ENCODE data around the gene ARHGAP11A.

ARHGAP11A gene

GRCh38 chr15:32657198-32657883 is 42.0 kb downstream of the ARHGAP11A start:
- POLR2A ChIA-PET = no interaction called here
- CTCF ChIA-PET = no interaction called here
- TF ChIP-seq SP1 (IDR thresholded peaks at IDR 0.05) = no peak
- no peak for TF ChIP-seq PKNOX1 (IDR thresholded peaks at IDR 0.05)
- TF ChIP-seq CTBP1 (IDR thresholded peaks at IDR 0.05; ENCODE audit: borderline replicate concordance) = no peak
- no peak for TF ChIP-seq FOXM1 (IDR thresholded peaks at IDR 0.05; ENCODE audit: borderline replicate concordance)
- no peak for TF ChIP-seq HDGF (IDR thresholded peaks at IDR 0.05; ENCODE audit: borderline replicate concordance)
- TF ChIP-seq FOXA1 (IDR thresholded peaks at IDR 0.05) = no peak
- TF ChIP-seq TARDBP (IDR thresholded peaks at IDR 0.05) = no peak
- TF ChIP-seq BHLHE40 (IDR thresholded peaks at IDR 0.05; ENCODE audit: borderline replicate concordance) = no peak
- no peak for TF ChIP-seq FOXK2 (IDR thresholded peaks at IDR 0.05)
- TF ChIP-seq SUZ12 (IDR thresholded peaks at IDR 0.05) = no peak
- TF ChIP-seq ZNF384 (IDR thresholded peaks at IDR 0.05) = no peak
- no peak for TF ChIP-seq ARNT (IDR thresholded peaks at IDR 0.05)
- no peak for TF ChIP-seq L3MBTL2 (conservative IDR thresholded peaks at IDR 0.05)
- no peak for TF ChIP-seq NFRKB (IDR thresholded peaks at IDR 0.05)
- TF ChIP-seq LEF1 (IDR thresholded peaks at IDR 0.05; ENCODE audit: borderline replicate concordance) = no peak
- TF ChIP-seq ELF4 (IDR thresholded peaks at IDR 0.05) = no peak
- DNase-seq (ENCODE audit: extremely low spot score) = no peak

DNA sequence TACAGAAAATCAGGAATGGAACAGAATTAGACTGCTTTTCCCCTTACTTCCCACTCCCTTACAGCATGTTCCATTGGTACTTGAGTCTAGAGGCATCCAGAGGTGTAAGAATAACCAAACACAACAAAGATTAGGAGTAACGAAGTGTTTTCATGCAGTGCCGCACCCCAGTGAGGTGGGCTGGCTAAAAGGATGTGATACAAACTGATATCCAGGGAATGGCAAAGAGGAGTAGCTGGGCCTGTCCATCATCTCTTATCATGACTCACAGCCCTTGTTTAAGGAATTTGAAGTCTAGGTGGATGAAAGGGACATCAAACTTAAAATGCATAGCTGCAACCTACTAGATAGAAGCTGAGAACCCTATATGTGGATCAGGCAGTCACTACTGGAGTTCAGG is 42.6 kb downstream of the ARHGAP11A start:
- POLR2A ChIA-PET = no interaction called here
- CTCF ChIA-PET = no interaction called here
- DNase-seq (ENCODE audit: extremely low spot score) = no peak
- TF ChIP-seq L3MBTL2 (conservative IDR thresholded peaks at IDR 0.05) = no peak
- TF ChIP-seq FOXM1 (IDR thresholded peaks at IDR 0.05; ENCODE audit: borderline replicate concordance) = no peak
- no peak for TF ChIP-seq HDGF (IDR thresholded peaks at IDR 0.05; ENCODE audit: borderline replicate concordance)
- TF ChIP-seq ZNF384 (IDR thresholded peaks at IDR 0.05) = no peak
- no peak for TF ChIP-seq TARDBP (IDR thresholded peaks at IDR 0.05)

DNA sequence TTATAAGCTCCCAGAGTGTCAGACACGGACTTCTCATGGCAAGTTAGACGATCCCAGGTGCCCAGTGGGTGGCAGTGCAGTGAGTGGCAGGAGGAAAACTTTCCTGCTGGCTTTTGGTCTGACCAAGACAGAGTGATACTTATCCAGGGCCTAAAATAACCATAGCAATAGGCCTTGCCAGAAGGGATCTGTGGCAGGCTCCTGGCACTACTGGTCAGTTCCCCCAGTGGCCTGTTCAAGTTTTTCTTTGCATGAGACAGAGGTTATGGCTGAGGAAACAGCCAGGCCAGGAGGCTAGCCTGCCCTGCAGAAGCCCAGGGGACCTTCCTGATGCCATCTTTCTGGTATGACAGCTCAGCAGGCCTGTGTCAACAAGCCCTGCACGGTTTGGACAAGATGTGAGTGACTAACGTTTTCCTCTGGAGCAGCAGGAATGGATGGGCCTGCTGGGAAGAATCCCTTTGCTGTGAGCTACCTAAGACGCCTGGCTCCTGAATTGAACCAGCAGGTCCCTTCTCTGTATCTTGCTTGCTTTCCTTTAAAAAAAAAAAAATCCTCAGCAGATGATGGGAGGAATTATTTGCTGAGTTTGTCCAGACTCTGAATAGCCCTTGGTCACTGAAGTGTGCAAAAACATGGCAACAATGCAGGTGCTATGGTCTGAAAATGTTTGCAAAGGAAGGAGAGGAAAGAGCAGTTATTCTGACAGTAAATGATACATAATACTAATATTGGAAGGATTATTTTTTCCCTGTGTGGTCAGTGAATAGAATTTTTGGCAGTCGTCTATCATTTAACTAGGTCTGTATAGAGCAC is 44.2 kb downstream of the ARHGAP11A start:
- CTCF ChIA-PET = interaction anchor here (0.5 to 1.1 kb wide), 2 partner anchors 10 to 335 kb away, joined by 3 to 4 read pairs; no protein-coding TSS in a partner anchor
- no peak for DNase-seq (ENCODE audit: extremely low spot score)
- TF ChIP-seq CTBP1 (IDR thresholded peaks at IDR 0.05; ENCODE audit: borderline replicate concordance) (no peak), FOXA1 (IDR thresholded peaks at IDR 0.05) (no peak), LEF1 (IDR thresholded peaks at IDR 0.05; ENCODE audit: borderline replicate concordance) (no peak), NFRKB (IDR thresholded peaks at IDR 0.05) (no peak), SP1 (IDR thresholded peaks at IDR 0.05) (no peak), ARNT (IDR thresholded peaks at IDR 0.05) (no peak), L3MBTL2 (conservative IDR thresholded peaks at IDR 0.05) (no peak), PKNOX1 (IDR thresholded peaks at IDR 0.05) (no peak), TARDBP (IDR thresholded peaks at IDR 0.05) (no peak), FOXK2 (IDR thresholded peaks at IDR 0.05) (no peak), ELF4 (IDR thresholded peaks at IDR 0.05) (no peak), BHLHE40 (IDR thresholded peaks at IDR 0.05; ENCODE audit: borderline replicate concordance) (no peak), FOXM1 (IDR thresholded peaks at IDR 0.05; ENCODE audit: borderline replicate concordance) (no peak), HDGF (IDR thresholded peaks at IDR 0.05; ENCODE audit: borderline replicate concordance) (no peak), ZNF384 (IDR thresholded peaks at IDR 0.05) (no peak), SUZ12 (IDR thresholded peaks at IDR 0.05) (no peak)
- POLR2A ChIA-PET = no interaction called here

DNA sequence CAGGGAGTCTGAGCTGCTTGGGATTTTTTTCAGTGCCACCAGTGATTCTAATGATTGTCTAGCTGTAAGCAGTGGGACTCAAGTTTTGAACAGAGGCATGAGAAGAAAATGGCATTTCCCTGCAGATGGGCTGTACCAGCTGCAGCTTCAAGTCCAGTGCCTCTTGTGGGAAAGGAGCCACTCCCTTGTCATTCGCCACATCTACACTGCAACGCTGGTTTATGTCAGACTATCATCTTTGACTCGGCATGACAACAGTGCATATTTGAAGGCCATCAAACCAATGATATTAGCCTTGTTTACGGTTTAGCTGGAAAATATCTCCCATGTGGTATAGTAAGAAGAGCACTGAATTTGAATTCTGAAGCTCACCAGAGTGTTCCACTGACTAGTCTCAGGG is 48.4 kb downstream of the ARHGAP11A start:
- ChIA-PET CTCF (interaction anchor here (1.4 to 2.6 kb wide), 2 partner anchors 330 to 469 kb away, joined by 4 to 20 read pairs; no protein-coding TSS in a partner anchor), POLR2A (no interaction called here)
- DNase-seq (ENCODE audit: extremely low spot score) = no peak
- TF ChIP-seq FOXK2 (IDR thresholded peaks at IDR 0.05) = no peak
- TF ChIP-seq L3MBTL2 (conservative IDR thresholded peaks at IDR 0.05) = no peak
- no peak for TF ChIP-seq LEF1 (IDR thresholded peaks at IDR 0.05; ENCODE audit: borderline replicate concordance)
- TF ChIP-seq SUZ12 (IDR thresholded peaks at IDR 0.05) = no peak
- TF ChIP-seq CTBP1 (IDR thresholded peaks at IDR 0.05; ENCODE audit: borderline replicate concordance) = no peak
- no peak for TF ChIP-seq NFRKB (IDR thresholded peaks at IDR 0.05)
- TF ChIP-seq HDGF (IDR thresholded peaks at IDR 0.05; ENCODE audit: borderline replicate concordance) = no peak
- TF ChIP-seq BHLHE40 (IDR thresholded peaks at IDR 0.05; ENCODE audit: borderline replicate concordance) = no peak
- no peak for TF ChIP-seq ZNF384 (IDR thresholded peaks at IDR 0.05)
- no peak for TF ChIP-seq TARDBP (IDR thresholded peaks at IDR 0.05)
- no peak for TF ChIP-seq FOXM1 (IDR thresholded peaks at IDR 0.05; ENCODE audit: borderline replicate concordance)
- TF ChIP-seq FOXA1 (IDR thresholded peaks at IDR 0.05) = no peak
- no peak for TF ChIP-seq ARNT (IDR thresholded peaks at IDR 0.05)

DNA sequence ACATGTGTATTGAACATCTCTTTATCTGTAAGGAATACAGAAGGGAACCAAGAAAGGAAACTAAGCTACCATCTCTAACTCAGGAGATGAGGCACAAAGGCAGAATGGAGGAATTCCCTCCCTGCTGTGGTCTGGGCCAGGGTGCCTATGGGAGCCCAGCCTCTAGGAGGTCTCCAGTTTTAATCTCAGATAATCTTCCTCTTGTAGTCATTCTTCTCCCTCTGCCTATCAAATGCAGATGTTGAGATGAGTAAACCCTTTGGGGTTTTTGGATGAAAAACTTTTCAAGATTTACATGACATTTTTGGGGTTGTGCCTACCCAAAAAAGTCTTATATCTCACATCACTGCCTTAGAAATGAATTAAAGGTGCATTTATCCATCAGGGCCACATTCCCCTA is 49.5 kb downstream of the ARHGAP11A start:
- no peak for DNase-seq (ENCODE audit: extremely low spot score)
- no peak for TF ChIP-seq SP1 (IDR thresholded peaks at IDR 0.05)
- TF ChIP-seq HDGF (IDR thresholded peaks at IDR 0.05; ENCODE audit: borderline replicate concordance) = no peak
- no peak for TF ChIP-seq ZNF384 (IDR thresholded peaks at IDR 0.05)
- TF ChIP-seq FOXA1 (IDR thresholded peaks at IDR 0.05) = no peak
- TF ChIP-seq BHLHE40 (IDR thresholded peaks at IDR 0.05; ENCODE audit: borderline replicate concordance) = no peak
- no peak for TF ChIP-seq L3MBTL2 (conservative IDR thresholded peaks at IDR 0.05)
- no peak for TF ChIP-seq ARNT (IDR thresholded peaks at IDR 0.05)
- TF ChIP-seq FOXM1 (IDR thresholded peaks at IDR 0.05; ENCODE audit: borderline replicate concordance) = no peak
- no peak for TF ChIP-seq PKNOX1 (IDR thresholded peaks at IDR 0.05)
- CTCF ChIA-PET = no interaction called here
- POLR2A ChIA-PET = no interaction called here
